ENCODE data around the gene SLK.

DNA sequence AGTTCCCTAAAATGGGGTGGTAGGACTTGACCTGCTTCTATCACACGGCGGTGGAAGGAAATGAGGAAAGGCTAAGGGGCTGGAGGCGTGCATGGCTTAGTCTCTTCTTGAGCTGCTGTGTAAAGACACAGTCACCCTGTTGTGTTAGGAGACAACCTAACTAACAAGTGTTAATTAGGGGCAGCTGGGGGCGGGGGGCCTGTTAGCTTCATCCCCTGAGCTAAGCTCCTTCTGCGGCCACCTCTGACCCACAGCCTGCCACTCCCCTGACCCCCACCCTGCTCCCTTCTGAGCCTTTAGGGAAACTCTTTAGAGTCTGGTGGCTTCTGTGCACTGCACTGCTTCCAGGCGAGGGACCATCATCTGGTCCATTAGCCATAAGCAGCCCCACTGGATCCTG is 90.8 kb downstream of the SLK start:
- TF ChIP-seq POLR2A (IDR thresholded peaks at IDR 0.05; ENCODE audit: low read depth, low read length): no peak
- no peak for TF ChIP-seq POLR2AphosphoS5 (IDR thresholded peaks at IDR 0.05; ENCODE audit: low read depth, low read length)
- TF ChIP-seq TAF1 (IDR thresholded peaks at IDR 0.05; ENCODE audit: borderline replicate concordance, low read depth, low read length): no peak
